Smooth muscle cell (in vitro differentiated cells): ENCODE data around the gene ABHD16B. TPM values are rescaled to one million over a fixed set of nuclear protein-coding genes. Genes with fewer than 3 reads are reported as not detected.

Experiments used
- DNase-seq: peaks from one replicate; lab custom pipeline; 2025; ENCODE audit not compliant: unreplicated experiment; lab: John Stamatoyannopoulos, UW
- H2AFZ ChIP-seq: fragments of 200-600 bp; sonication (generic); 2 replicates; pipeline ENCODE4 v1.6.0; 2016; ENCODE audit warnings: antibody characterized with exemption, low read depth, mild to moderate bottlenecking
- H3F3A ChIP-seq: fragments of 200-600 bp; sonication (generic); 2 replicates; pipeline ENCODE4 v1.6.0; 2017; ENCODE audit warnings: antibody characterized with exemption, low read depth
- H3K27ac ChIP-seq: fragments of 200-600 bp; sonication (generic); 2 replicates; pipeline ENCODE4 v1.5.1; 2016; ENCODE audit warnings: low read depth, mild to moderate bottlenecking
- H3K27me3 ChIP-seq: fragments of 200-600 bp; sonication (generic); 2 replicates; pipeline ENCODE4 v1.6.1; 2016; ENCODE audit warnings: low read depth, mild to moderate bottlenecking
- H3K36me3 ChIP-seq: fragments of 200-600 bp; sonication (generic); 2 replicates; pipeline ENCODE4 v1.5.1; 2016; ENCODE audit warnings: low read depth
- H3K4me1 ChIP-seq: fragments of 200-600 bp; sonication (generic); 2 replicates; pipeline ENCODE4 v1.5.1; 2016; ENCODE audit warnings: low read depth
- H3K4me2 ChIP-seq: fragments of 200-600 bp; sonication (generic); 2 replicates; pipeline ENCODE4 v1.6.0; 2016; ENCODE audit warnings: mild to moderate bottlenecking
- H3K4me3 ChIP-seq: fragments of 200-600 bp; sonication (generic); 2 replicates; pipeline ENCODE4 v1.5.1; 2016; ENCODE audit warnings: mild to moderate bottlenecking
- H3K79me2 ChIP-seq: fragments of 200-600 bp; sonication (generic); 2 replicates; pipeline ENCODE4 v1.6.0; 2016; ENCODE audit warnings: low read depth, mild to moderate bottlenecking
- H3K9ac ChIP-seq: fragments of 200-600 bp; sonication (generic); 2 replicates; pipeline ENCODE4 v1.6.0; 2016; ENCODE audit warnings: low read depth
- H3K9me3 ChIP-seq: fragments of 200-600 bp; sonication (generic); replicated peaks from 2 replicates; pipeline ENCODE4 v1.5.1; 2016; ENCODE audit warnings: low read depth
- H4K20me1 ChIP-seq: fragments of 200-600 bp; sonication (generic); 2 replicates; pipeline ENCODE4 v1.6.0; 2016; ENCODE audit warnings: low read depth
- CTCF ChIP-seq: fragments of 200-600 bp; sonication (generic); IDR thresholded peaks from 2 replicates; pipeline ENCODE4 v1.5.1; 2017; ENCODE audit warnings: borderline replicate concordance, mild to moderate bottlenecking, antibody characterized with exemption; ENCODE audit not compliant: insufficient read depth, poor library complexity, severe bottlenecking
- WGBS: methylation state at CpG from one replicate; pipeline ENCODE4 v1.1.7; 2016; ENCODE audit warnings: low lambda C conversion rate; 5-methylcytosine and 5-hydroxymethylcytosine counted together
- polyA plus RNA-seq: library from polyadenylated mRNA; unstranded; fragments of >200 nt; fragmentation: Nextera tagmentation; extraction: Ambion mirVana; gene quantifications from 2 replicates; pipeline ENCODE4 v1.2.1, GENCODE V29; 2016
- total RNA-seq: library from RNA; depleted of rRNA; stranded (reverse); fragments of >200 nt; gene quantifications from 2 replicates; pipeline ENCODE4 v1.2.3, GENCODE V29; 2014

Gene ABHD16B
- total and polyA plus RNA-seq, 2 experiments from 2014 or later, result 0.31 TPM; not detected in 1

- H3K9me3 ChIP-seq, result no peaks in the 10 kb centered on the region
- no peaks in the 10 kb centered on the region for H3K79me2 ChIP-seq
- H3K4me2 ChIP-seq, result no peak overlapping the region
- DNase-seq, result no peak
- no peaks in the 10 kb centered on the region for H3K27me3 ChIP-seq
- peaks cover 84% of the 10 kb centered on the region for H4K20me1 ChIP-seq
- peak; percentile 9 for TF ChIP-seq CTCF
- H3K4me1 ChIP-seq, result no peaks in the 10 kb centered on the region
- H3K4me3 ChIP-seq, result no peak overlapping the region
- H3K27ac ChIP-seq, result no peak overlapping the region
- no peak overlapping the region for H3K9ac ChIP-seq
- WGBS, result 73% methylated on average over 24 of the region's 24 CpGs
- no peaks in the 10 kb centered on the region for H3F3A ChIP-seq
- H3K36me3 ChIP-seq, result no peaks in the 10 kb centered on the region
- H2AFZ ChIP-seq, result no peak overlapping the region
Observed at GRCh38 chr20:63819224-63819921, 41.9 kb upstream of the ABHD16B start.

- Histone ChIP-seq H3F3A (no peaks in the 10 kb centered on the region), H3K27ac (no peak overlapping the region), H3K27me3 (no peaks in the 10 kb centered on the region), H3K4me2 (no peak overlapping the region), H3K4me1 (no peaks in the 10 kb centered on the region), H3K9ac (no peak overlapping the region), H3K4me3 (no peak overlapping the region), H2AFZ (no peak overlapping the region), H4K20me1 (peaks cover 71% of the 10 kb centered on the region), H3K36me3 (no peaks in the 10 kb centered on the region), H3K9me3 (no peaks in the 10 kb centered on the region), H3K79me2 (peaks cover 3% of the 10 kb centered on the region)
- DNase-seq, result no peak
- 96% methylated on average over 8 of the region's 8 CpGs for WGBS
- no peak for TF ChIP-seq CTCF
Observed at GRCh38 chr20:63821811-63822210, 39.5 kb upstream of the ABHD16B start.

- H3K9me3 ChIP-seq, result no peaks in the 10 kb centered on the region
- H3K36me3 ChIP-seq, result no peaks in the 10 kb centered on the region
- H3K4me1 ChIP-seq, result no peaks in the 10 kb centered on the region
- no peaks in the 10 kb centered on the region for H3K27me3 ChIP-seq
- H3K79me2 ChIP-seq, result peaks cover 3% of the 10 kb centered on the region
- no peak overlapping the region for H3K4me3 ChIP-seq
- no peak for TF ChIP-seq CTCF
- 93% methylated on average over 15 of the region's 15 CpGs for WGBS
- peaks cover 70% of the 10 kb centered on the region for H4K20me1 ChIP-seq
- no peak overlapping the region for H3K4me2 ChIP-seq
- no peak for DNase-seq
- H2AFZ ChIP-seq, result no peak overlapping the region
- no peak overlapping the region for H3K9ac ChIP-seq
- no peaks in the 10 kb centered on the region for H3F3A ChIP-seq
- H3K27ac ChIP-seq, result no peak overlapping the region
Observed at GRCh38 chr20:63822276-63822696, 39.0 kb upstream of the ABHD16B start.
